GM21717 (cell line): Measurements from ENCODE around the gene AKT1.
"Not testable (repeated sequence)": the region's sequence is repeated elsewhere in the genome, so short reads cannot be mapped to it uniquely, and the experiment has no call there.

Experiments used
- ATAC-seq: cut with Tn5 transposase; IDR thresholded peaks from one replicate; pipeline ENCODE4 v1.9.1; 2021; ENCODE audit warnings: mild to moderate bottlenecking, moderate library complexity; ENCODE audit not compliant: unreplicated experiment

Gene AKT1

DNA sequence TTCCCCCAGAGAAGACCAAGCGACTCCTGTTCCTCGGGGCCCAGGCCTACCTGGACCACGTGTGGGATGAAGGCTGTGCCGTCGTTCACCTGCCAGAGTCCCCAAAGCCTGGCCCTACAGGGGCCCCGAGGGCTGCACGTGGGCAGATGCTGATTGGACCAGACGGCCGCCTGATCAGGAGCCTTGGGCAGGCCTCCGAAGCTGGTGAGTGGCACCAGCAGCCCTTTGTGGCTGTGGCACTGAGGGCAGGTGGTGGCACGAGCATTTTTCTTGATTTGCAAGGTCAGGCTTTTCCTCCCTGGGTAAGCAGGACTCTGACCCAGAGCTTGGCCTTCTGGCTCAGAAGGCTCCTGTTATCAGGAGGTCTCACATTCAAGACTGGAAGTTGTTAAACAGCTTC, 39.9 kb downstream of the AKT1 start:
- no peak for ATAC-seq

DNA sequence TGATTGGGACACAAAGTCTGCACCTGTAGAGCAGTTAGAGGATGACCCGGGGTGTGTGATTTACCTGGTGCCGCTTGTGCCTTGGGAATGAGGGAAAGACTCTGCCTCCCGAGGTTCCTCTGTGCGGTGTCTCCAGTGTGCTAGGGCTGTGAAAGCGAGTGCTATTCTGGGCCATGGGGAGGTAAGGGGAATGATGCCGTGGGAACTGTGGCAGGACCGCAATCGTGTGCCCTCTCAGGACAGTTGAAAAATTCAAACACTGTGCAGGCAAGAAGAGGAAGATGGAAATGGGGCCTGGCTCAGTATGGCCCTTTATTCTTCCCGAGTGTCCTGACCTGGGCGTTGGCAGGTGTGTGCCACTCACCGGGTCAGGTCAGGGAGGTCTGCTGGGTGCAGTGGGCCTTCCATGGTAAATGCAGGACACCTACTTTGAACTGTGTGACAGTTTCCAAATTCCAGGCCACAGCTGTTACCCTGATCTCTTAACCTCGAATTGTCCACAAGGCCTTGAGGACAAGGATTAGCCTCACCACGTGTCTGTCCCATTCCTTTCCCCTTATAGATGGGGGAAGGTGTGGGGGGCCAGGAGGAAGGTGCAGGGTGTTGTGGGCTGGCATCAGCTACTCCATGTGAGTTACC, 41.2 kb downstream of the AKT1 start:
- no peak for ATAC-seq

DNA sequence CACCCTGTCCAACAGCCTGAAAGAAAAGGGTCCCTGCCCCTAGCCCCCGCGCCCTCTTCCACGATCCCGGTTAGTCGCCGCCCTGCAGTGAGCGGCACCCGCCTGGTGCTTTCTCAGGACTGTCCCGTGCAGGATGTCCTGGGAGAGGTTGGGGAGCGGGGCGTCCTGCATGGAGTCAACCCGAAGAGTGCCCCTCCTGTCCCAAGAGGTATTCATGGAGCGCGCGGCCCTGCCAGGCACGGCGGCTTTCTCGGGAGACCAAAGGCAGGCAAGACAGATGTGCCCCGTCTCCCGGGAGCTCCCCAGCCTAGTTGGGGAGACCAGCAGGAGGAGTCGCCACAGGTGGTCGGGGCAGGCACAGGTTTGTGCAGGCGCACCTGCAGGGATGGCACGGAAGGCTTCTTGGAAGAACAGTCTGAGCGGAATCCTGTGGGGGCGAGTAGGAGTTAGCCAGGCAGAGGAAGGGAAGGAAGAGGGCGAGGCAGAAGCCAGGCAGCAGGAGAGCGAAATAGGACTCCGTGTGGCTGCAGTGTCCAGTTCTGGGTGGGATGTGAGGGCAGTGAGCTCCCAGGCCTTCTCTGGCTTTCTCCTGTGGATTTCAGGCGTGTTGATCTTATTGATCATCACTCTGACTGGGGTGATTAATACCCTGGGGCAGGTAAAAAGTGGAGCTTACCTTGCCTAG, 41.9 kb downstream of the AKT1 start:
- peak; percentile 1 for ATAC-seq

- ATAC-seq = peak; percentile 89
Observed at GRCh38 chr14:104752735-104753527, 42.6 kb downstream of the AKT1 start, which contains the start of gene SIVA1. TSS of gene SIVA1 (plus strand) at chr14:104753147. CDS start at chr14:104753202, 55 bp downstream.

GRCh38 chr14:104752423-104752734, 43.2 kb downstream of the AKT1 start:
- peak; percentile 76 for ATAC-seq

DNA sequence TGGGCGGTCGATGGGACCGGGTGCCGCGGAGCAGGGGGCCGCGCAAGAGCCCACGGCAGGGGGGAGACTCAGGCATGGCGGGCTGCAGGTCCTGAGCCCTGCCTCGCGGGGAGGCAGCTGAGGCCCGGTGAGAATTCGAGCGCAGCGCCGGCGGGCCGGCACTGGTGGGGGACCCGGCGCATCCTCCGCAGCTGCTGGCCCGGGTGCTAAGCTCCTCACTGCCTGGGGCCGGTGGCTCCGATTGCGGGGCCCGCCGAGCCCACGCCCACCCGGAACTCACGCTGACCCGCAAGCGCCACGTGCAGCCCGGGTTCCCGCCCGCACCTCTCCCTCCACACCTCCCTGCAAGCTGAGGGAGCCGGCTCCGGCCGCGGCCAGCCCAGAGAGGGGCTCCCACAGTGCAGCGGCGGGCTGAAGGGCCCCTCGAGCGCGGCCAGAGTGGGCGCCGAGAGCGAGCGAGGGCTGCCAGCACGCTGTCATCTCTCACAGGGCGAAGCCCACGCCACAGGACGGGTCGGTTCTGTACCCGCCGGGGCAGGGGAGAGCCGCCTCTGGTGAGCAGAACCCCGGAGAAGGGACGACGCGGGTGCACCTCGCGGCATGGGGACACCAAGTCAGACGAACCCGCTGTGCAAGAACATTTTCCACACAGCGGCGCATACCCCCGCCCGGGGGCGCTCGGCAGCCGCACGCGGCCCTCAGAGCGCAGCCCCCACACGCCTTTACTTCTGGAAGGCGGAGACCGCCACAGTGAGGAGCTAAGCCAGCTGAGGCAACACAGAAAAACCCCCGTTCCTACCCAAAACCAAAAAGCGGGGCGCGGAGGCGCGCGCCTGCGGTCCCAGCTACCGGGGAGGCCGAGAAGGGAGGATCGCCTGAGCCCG, 43.8 kb downstream of the AKT1 start:
- ATAC-seq = no peak

DNA sequence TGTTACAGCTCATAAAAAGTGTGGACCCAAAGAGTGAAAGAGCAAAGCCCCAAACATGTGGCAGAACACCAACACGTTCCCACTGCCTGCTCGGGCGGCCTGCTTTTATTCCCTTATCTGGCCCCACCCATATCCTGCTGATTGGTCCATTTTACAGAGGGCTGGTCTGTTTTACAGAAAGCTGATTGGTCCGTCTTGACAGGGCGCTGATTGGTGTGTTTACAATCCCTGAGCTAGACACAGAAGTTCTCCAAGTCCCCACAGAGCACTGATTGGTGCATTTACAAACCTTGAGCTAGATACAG, 44.8 kb downstream of the AKT1 start:
- not testable (repeated sequence) for ATAC-seq

GRCh38 chr14:104750056-104750752, 45.3 kb downstream of the AKT1 start:
- no peak for ATAC-seq

GRCh38 chr14:104749111-104749649, 46.4 kb downstream of the AKT1 start:
- ATAC-seq = no peak

- ATAC-seq = no peak
Observed at GRCh38 chr14:104747876-104748275, 47.7 kb downstream of the AKT1 start.

DNA sequence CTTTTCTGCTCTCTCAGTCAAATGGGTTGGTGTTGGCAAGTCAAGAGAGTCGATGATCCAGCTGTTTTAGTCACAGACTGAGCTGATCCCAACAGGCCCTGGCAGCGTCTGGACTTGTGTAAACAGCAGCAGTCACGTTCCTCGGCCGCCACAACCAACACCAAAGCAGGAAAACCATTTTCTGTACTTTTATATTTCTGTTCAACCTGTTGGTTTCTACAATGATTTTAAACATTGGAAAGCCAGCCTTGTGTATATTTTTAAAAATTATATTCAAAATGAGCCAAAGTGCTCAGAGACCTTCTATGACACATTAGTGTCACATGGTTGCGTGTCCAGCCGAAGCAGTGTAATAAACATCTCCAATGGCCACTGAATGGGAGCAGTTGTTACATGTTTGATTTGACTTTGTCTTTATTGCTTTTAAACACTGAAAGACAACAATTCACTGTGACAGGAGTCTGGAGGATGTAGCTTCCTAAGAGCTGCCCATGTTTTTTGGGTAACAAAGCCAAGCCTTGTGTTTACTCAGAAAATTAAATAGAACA, 48.5 kb downstream of the AKT1 start:
- no peak for ATAC-seq

GRCh38 chr14:104746071-104746545, 49.4 kb downstream of the AKT1 start:
- ATAC-seq = no peak

DNA sequence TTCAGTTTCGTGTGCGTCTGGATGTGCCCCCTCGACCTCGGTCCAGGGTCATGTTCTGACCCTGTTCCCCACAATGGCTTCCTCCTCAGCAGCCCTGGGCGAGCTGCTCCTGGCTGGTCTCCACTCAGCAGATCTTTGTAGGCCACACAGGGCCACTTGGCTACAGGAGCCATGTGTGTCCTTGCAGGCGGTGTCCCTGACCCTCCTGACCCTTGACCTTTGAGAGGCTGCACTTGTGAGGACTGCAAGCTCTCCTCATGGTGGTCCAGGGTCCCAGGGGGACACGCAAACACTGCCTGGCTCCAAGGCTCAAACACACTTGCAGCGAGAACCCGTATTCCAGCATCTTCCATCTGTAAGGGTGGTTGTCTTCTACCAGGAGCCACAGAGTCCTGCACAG, 50.1 kb downstream of the AKT1 start:
- no peak for ATAC-seq

- no peak for ATAC-seq
Observed at GRCh38 chr14:104744484-104744883, 51.1 kb downstream of the AKT1 start.

GRCh38 chr14:104743461-104744380, 51.8 kb downstream of the AKT1 start:
- ATAC-seq = no peak

DNA sequence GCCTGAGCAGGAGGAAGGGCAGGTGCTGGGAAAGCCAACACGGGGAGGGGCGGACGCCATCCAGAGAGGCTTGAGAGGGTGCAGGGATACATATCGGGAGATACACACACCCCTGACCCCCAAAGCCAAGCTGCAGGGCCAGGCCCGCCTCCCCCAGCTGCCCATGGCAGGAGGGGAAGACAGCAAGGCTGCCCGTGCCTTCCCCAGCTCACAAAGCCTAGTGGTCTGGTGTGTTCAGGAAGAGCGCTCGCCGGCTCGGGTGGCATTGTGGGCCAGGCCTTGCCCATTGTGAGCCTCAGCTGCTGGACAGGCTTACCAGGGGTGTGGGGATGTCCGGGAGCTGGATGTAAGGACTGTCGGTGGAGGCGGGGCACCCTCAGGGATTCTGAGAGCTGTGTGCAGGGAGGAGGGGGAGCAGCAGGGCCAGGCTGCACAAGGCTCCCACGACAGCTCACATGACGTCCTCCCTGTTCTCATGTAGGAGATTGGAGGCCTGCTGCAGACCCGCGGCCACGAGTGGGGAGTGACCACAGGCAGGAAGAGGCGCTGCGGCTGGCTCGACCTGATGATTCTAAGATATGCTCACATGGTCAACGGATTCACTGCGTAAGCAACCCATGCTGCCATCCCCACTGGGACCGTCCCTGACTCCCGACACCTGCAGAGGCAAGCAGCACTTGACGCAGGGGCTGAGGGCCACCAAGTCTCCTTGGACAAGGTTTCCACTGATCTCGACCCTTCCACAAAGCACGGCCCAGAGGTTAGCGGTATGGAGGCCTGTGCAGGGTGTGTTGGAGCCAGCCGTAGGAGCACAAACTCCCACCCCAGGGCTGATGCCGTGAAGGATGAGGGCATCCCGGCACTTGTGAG, 52.7 kb downstream of the AKT1 start:
- no peak for ATAC-seq

DNA sequence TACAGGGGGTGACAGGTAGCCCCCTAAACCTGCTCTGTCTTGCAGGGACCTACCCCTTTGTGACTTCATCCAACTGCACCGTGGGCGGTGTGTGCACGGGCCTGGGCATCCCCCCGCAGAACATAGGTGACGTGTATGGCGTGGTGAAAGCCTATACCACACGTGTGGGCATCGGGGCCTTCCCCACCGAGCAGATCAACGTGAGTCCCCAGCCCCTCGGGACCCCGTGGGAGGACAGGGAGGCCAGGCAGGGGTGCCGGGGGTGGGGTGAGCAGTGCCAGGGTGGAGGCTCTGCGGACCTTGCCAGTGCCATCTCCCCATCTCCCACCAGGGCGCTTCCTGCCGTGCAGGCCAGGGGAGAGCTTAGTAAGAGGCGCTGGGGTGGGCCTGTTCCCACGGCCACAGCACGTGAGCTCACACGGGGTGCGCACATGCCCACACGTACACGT, 53.7 kb downstream of the AKT1 start:
- no peak for ATAC-seq
